Glutamatergic neuron (in vitro differentiated cells): ENCODE measurements around the gene ZNRF2. TPM values are rescaled to one million over a fixed set of nuclear protein-coding genes. Genes with fewer than 3 reads are reported as not detected.

ENCODE experiments used
- DNase-seq: peaks from one replicate; pipeline ENCODE4 v3.0.0; 2022
- H3K27ac Mint-ChIP-seq: one replicate; pipeline ENCODE4 v1.8.0; 2020; ENCODE audit warnings: mild to moderate bottlenecking, mixed read lengths, inconsistent platforms; ENCODE audit not compliant: unreplicated experiment
- H3K27me3 Mint-ChIP-seq: one replicate; pipeline ENCODE4 v1.8.0; 2020; ENCODE audit warnings: mild to moderate bottlenecking, moderate library complexity, mixed read lengths, inconsistent platforms; ENCODE audit not compliant: unreplicated experiment
- H3K36me3 Mint-ChIP-seq: one replicate; pipeline ENCODE4 v1.8.0; 2020; ENCODE audit warnings: mild to moderate bottlenecking, mixed read lengths, inconsistent platforms; ENCODE audit not compliant: unreplicated experiment
- H3K4me1 Mint-ChIP-seq: one replicate; pipeline ENCODE4 v1.8.0; 2020; ENCODE audit warnings: mild to moderate bottlenecking, low read depth, mixed read lengths, inconsistent platforms; ENCODE audit not compliant: unreplicated experiment
- H3K4me3 Mint-ChIP-seq: one replicate; pipeline ENCODE4 v1.8.0; 2020; ENCODE audit warnings: mild to moderate bottlenecking, mixed read lengths, inconsistent platforms; ENCODE audit not compliant: unreplicated experiment
- H3K9me3 Mint-ChIP-seq: one replicate; pipeline ENCODE4 v1.8.0; 2020; ENCODE audit warnings: mild to moderate bottlenecking, moderate library complexity, mixed read lengths, inconsistent platforms; ENCODE audit not compliant: unreplicated experiment
- total RNA-seq: library from RNA; stranded (reverse); fragmentation: NEBNext Ultra II Directional; extraction: Animal tissue kit (Norgen Biotek cat#: 25700); gene quantifications from one replicate; pipeline ENCODE4 v1.2.1, GENCODE V29; 2021; ENCODE audit not compliant: unreplicated experiment
- TF ChIP-seq, protein P1 (sequence below): fragments of 200-600 bp; sonication (generic); IDR thresholded peaks from one replicate; pipeline ENCODE4 v1.5.0; 2021; ENCODE audit not compliant: partially characterized antibody, unreplicated experiment

Gene ZNRF2
- total RNA-seq, 1 donor from 2014 or later, result 16.7 TPM

DNA sequence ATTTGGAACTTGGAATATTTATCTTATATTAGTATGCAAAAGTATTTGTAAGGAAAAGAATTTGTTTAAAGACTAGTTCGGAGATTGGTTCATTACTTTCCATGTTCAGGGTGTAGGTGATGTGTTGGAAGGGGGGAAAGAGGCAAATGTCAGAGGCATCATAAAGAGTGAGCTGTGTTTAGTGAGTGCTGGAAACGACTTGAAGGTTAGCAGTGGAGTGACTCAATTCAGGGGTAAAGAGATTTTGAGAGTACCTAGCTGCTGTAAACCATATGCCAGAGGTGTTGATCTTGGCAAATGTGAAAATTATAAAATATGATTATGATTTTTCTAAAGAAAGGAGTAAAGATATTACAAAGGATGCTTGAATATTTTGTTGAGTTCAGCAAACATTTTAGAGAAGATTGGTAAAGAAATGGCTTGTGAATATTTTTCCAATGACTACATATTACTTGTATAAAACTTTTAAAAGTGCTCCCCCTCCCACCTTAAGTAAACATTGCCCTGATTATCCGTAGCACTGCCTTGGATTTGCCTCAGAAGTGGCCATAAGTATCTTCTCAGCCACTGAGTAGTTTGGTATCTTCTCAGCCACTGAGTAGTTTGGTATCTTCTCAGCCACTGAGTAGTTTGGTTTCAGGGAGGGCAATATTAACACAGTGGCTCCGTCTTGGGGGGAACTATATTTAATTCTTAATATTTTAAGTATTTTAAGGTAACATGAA, 51.5 kb downstream of the ZNRF2 start:
- Mint-ChIP-seq H3K27me3 (no peaks in the 10 kb centered on the region), H3K4me1 (no peaks in the 10 kb centered on the region), H3K27ac (no peak overlapping the region), H3K36me3 (peaks cover 8% of the 10 kb centered on the region), H3K4me3 (no peak overlapping the region), H3K9me3 (no peaks in the 10 kb centered on the region)
- no peak for DNase-seq
- TF ChIP-seq, protein P1, sequence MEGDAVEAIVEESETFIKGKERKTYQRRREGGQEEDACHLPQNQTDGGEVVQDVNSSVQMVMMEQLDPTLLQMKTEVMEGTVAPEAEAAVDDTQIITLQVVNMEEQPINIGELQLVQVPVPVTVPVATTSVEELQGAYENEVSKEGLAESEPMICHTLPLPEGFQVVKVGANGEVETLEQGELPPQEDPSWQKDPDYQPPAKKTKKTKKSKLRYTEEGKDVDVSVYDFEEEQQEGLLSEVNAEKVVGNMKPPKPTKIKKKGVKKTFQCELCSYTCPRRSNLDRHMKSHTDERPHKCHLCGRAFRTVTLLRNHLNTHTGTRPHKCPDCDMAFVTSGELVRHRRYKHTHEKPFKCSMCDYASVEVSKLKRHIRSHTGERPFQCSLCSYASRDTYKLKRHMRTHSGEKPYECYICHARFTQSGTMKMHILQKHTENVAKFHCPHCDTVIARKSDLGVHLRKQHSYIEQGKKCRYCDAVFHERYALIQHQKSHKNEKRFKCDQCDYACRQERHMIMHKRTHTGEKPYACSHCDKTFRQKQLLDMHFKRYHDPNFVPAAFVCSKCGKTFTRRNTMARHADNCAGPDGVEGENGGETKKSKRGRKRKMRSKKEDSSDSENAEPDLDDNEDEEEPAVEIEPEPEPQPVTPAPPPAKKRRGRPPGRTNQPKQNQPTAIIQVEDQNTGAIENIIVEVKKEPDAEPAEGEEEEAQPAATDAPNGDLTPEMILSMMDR, result no peak

DNA sequence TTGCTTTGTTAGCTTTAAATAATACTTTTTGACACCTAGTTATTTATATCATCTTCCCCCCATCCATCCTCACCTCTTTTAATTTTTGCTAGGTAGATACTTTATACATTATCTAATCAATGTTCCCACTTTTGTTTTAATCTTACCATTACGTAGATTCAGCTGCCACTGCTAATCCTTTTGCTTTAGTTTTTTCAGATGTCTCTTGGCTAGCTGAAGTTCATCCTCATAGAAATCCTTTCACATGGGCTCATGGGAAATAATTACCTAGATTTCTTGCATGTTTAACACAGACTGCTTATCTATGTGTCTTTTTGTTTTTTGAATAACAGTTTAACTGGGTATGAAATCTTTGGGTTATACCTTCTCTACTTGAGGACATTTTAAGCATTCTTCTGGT, 60.1 kb downstream of the ZNRF2 start:
- H3K4me1 Mint-ChIP-seq, result peaks cover 5% of the 10 kb centered on the region
- peaks cover 2% of the 10 kb centered on the region for H3K9me3 Mint-ChIP-seq
- H3K27me3 Mint-ChIP-seq, result peaks cover 2% of the 10 kb centered on the region
- H3K36me3 Mint-ChIP-seq, result peaks cover 11% of the 10 kb centered on the region
- TF ChIP-seq, protein P1, result no peak
- no peak overlapping the region for H3K4me3 Mint-ChIP-seq
- no peak overlapping the region for H3K27ac Mint-ChIP-seq
- DNase-seq, result no peak

DNA sequence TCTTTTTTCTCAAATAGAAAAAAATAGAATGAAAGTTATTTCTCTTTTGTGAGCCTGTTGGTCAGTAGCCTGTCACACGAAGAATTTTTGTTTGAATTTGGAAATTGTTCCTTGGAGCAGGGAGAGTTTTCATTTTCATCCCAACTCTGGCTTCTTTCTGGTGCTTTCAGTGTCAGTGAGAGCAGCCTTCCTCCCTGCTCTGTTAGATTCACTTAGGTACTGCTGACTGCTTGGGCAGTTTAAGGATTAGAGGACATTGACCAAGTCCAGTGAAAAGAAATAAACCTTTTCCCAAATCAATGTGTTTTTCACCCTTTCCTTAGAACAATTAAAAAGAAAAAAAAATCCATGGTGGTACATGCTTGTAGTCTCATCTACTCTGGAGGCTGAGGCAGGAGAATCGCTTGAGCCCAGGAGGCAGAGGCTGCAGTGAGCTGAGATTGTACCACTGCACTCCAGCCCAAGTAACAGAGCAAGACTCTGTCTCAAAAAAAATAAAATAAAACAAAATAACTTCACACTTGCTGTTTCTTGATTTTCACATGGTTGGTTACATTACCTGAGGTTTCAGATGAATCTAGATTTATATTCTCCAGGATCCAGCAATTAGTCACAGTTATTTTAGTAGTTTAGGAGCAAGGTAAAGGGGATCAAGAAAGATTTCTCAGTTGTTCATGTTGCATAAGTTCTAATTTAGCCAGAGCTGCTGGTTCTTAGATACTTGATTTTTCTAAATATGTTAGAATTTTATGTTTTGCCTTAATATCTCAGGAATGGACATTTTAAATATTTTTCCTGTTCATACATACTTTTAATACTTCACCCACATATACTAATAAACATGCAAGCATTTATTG, 63.1 kb downstream of the ZNRF2 start:
- no peak overlapping the region for H3K27ac Mint-ChIP-seq

GRCh38 chr7:30348083-30348560, 63.7 kb downstream of the ZNRF2 start:
- DNase-seq, result no peak
- Mint-ChIP-seq H3K27me3 (peaks cover 2% of the 10 kb centered on the region), H3K27ac (no peak overlapping the region), H3K36me3 (no peaks in the 10 kb centered on the region), H3K9me3 (no peaks in the 10 kb centered on the region), H3K4me1 (peaks cover 9% of the 10 kb centered on the region), H3K4me3 (no peak overlapping the region)
- TF ChIP-seq, protein P1, result no peak

More for the DNA sequence above, 63.1 kb downstream of the ZNRF2 start:
- no peaks in the 10 kb centered on the region for H3K36me3 Mint-ChIP-seq
- H3K4me3 Mint-ChIP-seq, result no peak overlapping the region
- H3K4me1 Mint-ChIP-seq, result peaks cover 6% of the 10 kb centered on the region
- DNase-seq, result no peak
- peaks cover 2% of the 10 kb centered on the region for H3K27me3 Mint-ChIP-seq
- no peaks in the 10 kb centered on the region for H3K9me3 Mint-ChIP-seq
- TF ChIP-seq, protein P1, result no peak
